HEK293T (cell line): ENCODE results near the gene GRAMD4.

Source experiments
- ARNT ChIP-seq: fragments of 450-650 bp; IDR thresholded peaks from 2 replicates; pipeline ENCODE4 v1.6.1; 2017; ENCODE audit warnings: mild to moderate bottlenecking
- ELF4 ChIP-seq: fragments of 450-650 bp; IDR thresholded peaks from 2 replicates; pipeline ENCODE4 v1.6.1; 2017; ENCODE audit warnings: antibody characterized with exemption
- FOXM1 ChIP-seq: fragments of 450-650 bp; IDR thresholded peaks from 2 replicates; pipeline ENCODE4 v1.6.1; 2017; ENCODE audit warnings: mild to moderate bottlenecking, borderline replicate concordance
- L3MBTL2 ChIP-seq: fragments of 450-650 bp; conservative IDR thresholded peaks from 2 replicates; pipeline ENCODE4 v1.6.1; 2016; ENCODE audit warnings: mild to moderate bottlenecking
- NFRKB ChIP-seq: fragments of 450-650 bp; IDR thresholded peaks from 2 replicates; pipeline ENCODE4 v1.6.1; 2016; ENCODE audit warnings: mild to moderate bottlenecking, moderate library complexity
- SP1 ChIP-seq: fragments of 450-650 bp; IDR thresholded peaks from 2 replicates; pipeline ENCODE4 v1.6.1; 2017
- SUZ12 ChIP-seq: fragments of 450-650 bp; IDR thresholded peaks from 2 replicates; pipeline ENCODE4 v1.6.1; 2016; ENCODE audit warnings: mild to moderate bottlenecking
- TF ChIP-seq, protein P1 (sequence below): fragments of 450-650 bp; IDR thresholded peaks from 2 replicates; pipeline ENCODE4 v1.6.1; 2016

DNA sequence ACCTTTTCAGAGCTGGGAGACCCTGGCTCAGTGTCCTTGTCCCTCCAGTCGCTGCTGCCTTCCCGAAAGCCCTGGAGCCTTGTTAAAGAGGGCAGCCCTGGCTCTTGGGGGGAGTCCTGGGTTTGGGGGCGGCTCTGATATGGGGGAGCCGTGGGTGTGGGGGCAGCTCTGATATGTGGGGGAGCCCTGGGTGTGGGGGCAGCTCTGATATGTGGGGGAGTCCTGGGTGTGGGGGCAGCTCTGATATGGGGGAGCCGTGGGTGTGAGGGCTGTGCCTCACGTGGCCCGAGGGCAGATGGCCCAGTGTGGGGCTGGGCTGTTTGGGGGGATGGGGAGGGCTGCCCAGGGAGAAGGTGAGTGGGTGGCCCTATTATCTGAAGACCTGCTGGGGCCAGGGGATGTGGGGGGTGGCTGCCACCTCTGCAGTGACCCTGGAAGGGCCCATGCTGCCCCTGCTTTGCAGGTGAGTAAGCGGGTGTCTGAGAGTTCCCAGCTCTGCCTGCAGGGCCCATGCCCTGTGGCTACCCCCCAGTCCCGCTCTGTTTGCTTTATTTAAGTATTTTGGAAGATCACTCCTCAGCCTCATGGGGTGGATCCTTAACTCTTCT, 30.9 kb upstream of the GRAMD4 start:
- TF ChIP-seq NFRKB (no peak), FOXM1 (no peak), ARNT (no peak), L3MBTL2 (no peak), SUZ12 (no peak), SP1 (no peak), ELF4 (no peak)
- TF ChIP-seq, protein P1, sequence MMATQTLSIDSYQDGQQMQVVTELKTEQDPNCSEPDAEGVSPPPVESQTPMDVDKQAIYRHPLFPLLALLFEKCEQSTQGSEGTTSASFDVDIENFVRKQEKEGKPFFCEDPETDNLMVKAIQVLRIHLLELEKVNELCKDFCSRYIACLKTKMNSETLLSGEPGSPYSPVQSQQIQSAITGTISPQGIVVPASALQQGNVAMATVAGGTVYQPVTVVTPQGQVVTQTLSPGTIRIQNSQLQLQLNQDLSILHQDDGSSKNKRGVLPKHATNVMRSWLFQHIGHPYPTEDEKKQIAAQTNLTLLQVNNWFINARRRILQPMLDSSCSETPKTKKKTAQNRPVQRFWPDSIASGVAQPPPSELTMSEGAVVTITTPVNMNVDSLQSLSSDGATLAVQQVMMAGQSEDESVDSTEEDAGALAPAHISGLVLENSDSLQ = no peak
